Spleen (tissue), 11 donors: ENCODE data around the gene OAT. TPM values are rescaled to one million over a fixed set of nuclear protein-coding genes. Genes with fewer than 3 reads are reported as not detected.
A peak's percentile ranks its signal among the peaks of the same experiment; 100 is the strongest.

ENCODE experiments used
- DNase-seq: peaks from one replicate; pipeline ENCODE4 v3.0.0-alpha.2; 2020
- H3K27ac ChIP-seq, 8 donors: fragments of 200-600 bp; sonication (generic) in 7 of 8; 1 replicate in 4 of 8; 2 replicates in 4 of 8; pipeline versions ENCODE4 v1.5.0 to v1.8.0; 2016 to 2021; ENCODE audit warnings: inconsistent platforms in 4 of 8, mild to moderate bottlenecking in 4 of 8, moderate library complexity in 1 of 8
- H3K27me3 ChIP-seq, 7 donors: fragments of 200-600 bp; sonication (generic) in 6 of 7; replicated peaks in 1 of 7; 1 replicate in 4 of 7; 2 replicates in 3 of 7; pipeline versions ENCODE4 v1.5.0 to v1.8.0; 2016 to 2021; ENCODE audit warnings: inconsistent platforms in 3 of 7, mild to moderate bottlenecking in 1 of 7
- H3K36me3 ChIP-seq, 6 donors: fragments of 200-600 bp; sonication (generic) in 5 of 6; 1 replicate in 4 of 6; 2 replicates in 2 of 6; pipeline versions ENCODE4 v1.5.0 to v1.8.0; 2016 to 2021; ENCODE audit warnings: inconsistent platforms in 2 of 6
- H3K4me1 ChIP-seq, 6 donors: fragments of 200-600 bp; sonication (generic) in 5 of 6; 1 replicate in 3 of 6; 2 replicates in 3 of 6; pipeline versions ENCODE4 v1.5.0 to v1.8.0; 2016 to 2021; ENCODE audit warnings: inconsistent platforms in 3 of 6
- H3K4me3 ChIP-seq, 8 donors: fragments of 200-600 bp; sonication (generic) in 7 of 8; 1 replicate in 4 of 8; 2 replicates in 4 of 8; pipeline versions ENCODE4 v1.5.0 to v1.8.0; 2016 to 2021; ENCODE audit warnings: inconsistent platforms in 4 of 8, mild to moderate bottlenecking in 4 of 8, moderate library complexity in 2 of 8
- H3K9me3 ChIP-seq, 8 donors: fragments of 200-600 bp; sonication (generic) in 7 of 8; 1 replicate in 4 of 8; 2 replicates in 4 of 8; pipeline versions ENCODE4 v1.5.0 to v1.8.0; 2016 to 2021; ENCODE audit warnings: inconsistent platforms in 4 of 8
- CTCF ChIP-seq, 11 experiments: fragments of 200-600 bp in 7 of 11; fragments of 450-650 bp in 4 of 11; sonication (generic) in 4 of 11; IDR thresholded peaks in 8 of 11; conservative IDR thresholded peaks in 3 of 11; 1 replicate in 7 of 11; 2 replicates in 4 of 11; pipeline versions ENCODE4 v1.4.0 to v1.8.0; 2016 to 2021; ENCODE audit warnings: antibody characterized with exemption in 11 of 11, inconsistent platforms in 4 of 11, mild to moderate bottlenecking in 1 of 11
- POLR2A ChIP-seq, 3 donors: fragments of 450-650 bp; IDR thresholded peaks; one replicate each; pipeline ENCODE4 v1.5.1; 2017; ENCODE audit warnings: antibody characterized with exemption in 3 of 3, mild to moderate bottlenecking in 1 of 3
- POLR2AphosphoS5 ChIP-seq, 3 donors: sonication (generic); formaldehyde crosslinking; IDR thresholded peaks; one replicate each; pipeline ENCODE4 v1.5.1; 2017; ENCODE audit warnings: antibody characterized with exemption in 3 of 3
- WGBS, 5 donors: extraction: QIAGEN DNeasy Blood & Tissue Kit in 3 of 5; methylation state at CpG; one replicate each; pipeline versions ENCODE4 v1.1.5 to v1.1.7; 2013 to 2018; 5-methylcytosine and 5-hydroxymethylcytosine counted together
- intact Hi-C: fragments of 100-400 bp; cut with DNase I; formaldehyde crosslinking; loops from one replicate; pipeline ENCODE4 v1.15.0; 2023; ENCODE audit warnings: low total_unique reads
- polyA plus RNA-seq, 3 donors: library from polyadenylated mRNA; stranded (reverse); fragments of 200-250 nt; gene quantifications; one replicate each; pipeline ENCODE4 v1.2.1, GENCODE V29; 2013
- total RNA-seq, 7 donors: library from RNA; depleted of rRNA in 3 of 7; stranded (reverse); fragments of >200 nt in 3 of 7; fragmentation: NEBNext Ultra II Directional in 4 of 7; extraction: Animal tissue kit (Norgen Biotek cat#: 25700) in 4 of 7; gene quantifications; one replicate each; pipeline versions ENCODE4 v1.1.0 to v1.2.1, GENCODE V29; 2016 to 2021
- donor health status: healthy with polysubstance abuse.
- donor health status: DM: no; HTN: no; CAD: no; lungs with moderate emphysema.
- donor health status: DM: no; HTN: no; CAD: no.
- donor health status: Bipolar disorder and iron deficiency.
- donor health status: healthy.
- donor health status: DM: no; HTN: no; CAD: no.
- donor health status: DM: yes; HTN: yes; CAD: no.

OAT gene
- total and polyA plus RNA-seq, 10 donors: 22.1 to 63.0 (median 47.0) TPM

- H3K36me3 ChIP-seq: no peaks in the 10 kb centered on the region
- H3K27me3 ChIP-seq: peaks cover 0 to 100% (median 73%) of the 10 kb centered on the region in 7 donors
- TF ChIP-seq POLR2A (IDR thresholded peaks at IDR 0.05): no peak
- TF ChIP-seq CTCF (IDR thresholded peaks at IDR 0.05 in 8 of 11, conservative IDR thresholded peaks at IDR 0.05 in 3 of 11): no peak
- TF ChIP-seq POLR2AphosphoS5 (IDR thresholded peaks at IDR 0.05): no peak
- intact Hi-C loops: no loop called here
- 10 to 29% (median 13%) methylated on average over 3 to 5 of the region's 5 CpGs for WGBS, 5 donors
- no peaks in the 10 kb centered on the region for H3K9me3 ChIP-seq
- peaks cover 22 to 43% (median 37%) of the 10 kb centered on the region in 6 donors for H3K4me1 ChIP-seq
- DNase-seq: no peak
- no peak overlapping the region for H3K27ac ChIP-seq
- H3K4me3 ChIP-seq: peak overlapping the region in 1 of 8 donors; percentile 17
Observed at GRCh38 chr10:124450783-124451057, 32.0 kb upstream of the OAT start.

- 1 to 3% (median 2%) methylated on average over 17 to 57 of the region's 57 CpGs for WGBS, 5 donors
- TF ChIP-seq POLR2AphosphoS5 (IDR thresholded peaks at IDR 0.05): no peak
- Histone ChIP-seq H3K9me3 (no peaks in the 10 kb centered on the region), H3K4me1 (peaks cover 22 to 43% (median 37%) of the 10 kb centered on the region in 6 donors), H3K4me3 (peak within 1 kb of the TSS in 6 of 8 donors; percentile 0 to 59 (median 16)), H3K27ac (no peak within 1 kb of the TSS), H3K27me3 (peaks cover 0 to 100% (median 73%) of the 10 kb centered on the region in 7 donors), H3K36me3 (no peaks in the 10 kb centered on the region)
- no peak for DNase-seq
- intact Hi-C loops: no loop called here
Observed at GRCh38 chr10:124450012-124450782, 31.5 kb upstream of the OAT start, which contains the start of gene NKX1-2. Gene NKX1-2 (minus strand): TSS chr10:124450035. CDS start chr10:124449943, 92 bp downstream.

- no peak for TF ChIP-seq POLR2AphosphoS5 (IDR thresholded peaks at IDR 0.05)
- TF ChIP-seq POLR2A (IDR thresholded peaks at IDR 0.05): no peak
- TF ChIP-seq CTCF (IDR thresholded peaks at IDR 0.05 in 8 of 11, conservative IDR thresholded peaks at IDR 0.05 in 3 of 11): no peak
- Histone ChIP-seq H3K4me1 (peaks cover 22 to 43% (median 37%) of the 10 kb centered on the region in 6 donors), H3K36me3 (no peaks in the 10 kb centered on the region), H3K27me3 (peaks cover 0 to 100% (median 71%) of the 10 kb centered on the region in 7 donors), H3K27ac (no peak overlapping the region), H3K4me3 (peak overlapping the region in 6 of 8 donors; percentile 0 to 59 (median 16)), H3K9me3 (no peaks in the 10 kb centered on the region)
- no peak for DNase-seq
- intact Hi-C loops: no loop called here
- 2 to 9% (median 4%) methylated on average over 36 to 59 of the region's 59 CpGs for WGBS, 5 donors
Observed at GRCh38 chr10:124449170-124450011, 30.7 kb upstream of the OAT start.

GRCh38 chr10:124448696-124449169 lies 30.0 kb upstream of the OAT start:
- DNase-seq: no peak
- peak overlapping the region in 1 of 8 donors; percentile 59 for H3K4me3 ChIP-seq
- H3K27ac ChIP-seq: no peak overlapping the region
- H3K9me3 ChIP-seq: no peaks in the 10 kb centered on the region
- intact Hi-C loops: no loop called here
- WGBS, 5 donors: 3 to 4% (median 3%) methylated on average over 20 to 26 of the region's 26 CpGs
- H3K27me3 ChIP-seq: peaks cover 0 to 100% (median 64%) of the 10 kb centered on the region in 7 donors
- no peaks in the 10 kb centered on the region for H3K36me3 ChIP-seq
- H3K4me1 ChIP-seq: peaks cover 22 to 43% (median 37%) of the 10 kb centered on the region in 6 donors
- TF ChIP-seq POLR2A (IDR thresholded peaks at IDR 0.05) (no peak), POLR2AphosphoS5 (IDR thresholded peaks at IDR 0.05) (no peak), CTCF (IDR thresholded peaks at IDR 0.05 in 8 of 11, conservative IDR thresholded peaks at IDR 0.05 in 3 of 11) (no peak)
